ENCODE results near the gene TBC1D22A.

TBC1D22A gene

DNA sequence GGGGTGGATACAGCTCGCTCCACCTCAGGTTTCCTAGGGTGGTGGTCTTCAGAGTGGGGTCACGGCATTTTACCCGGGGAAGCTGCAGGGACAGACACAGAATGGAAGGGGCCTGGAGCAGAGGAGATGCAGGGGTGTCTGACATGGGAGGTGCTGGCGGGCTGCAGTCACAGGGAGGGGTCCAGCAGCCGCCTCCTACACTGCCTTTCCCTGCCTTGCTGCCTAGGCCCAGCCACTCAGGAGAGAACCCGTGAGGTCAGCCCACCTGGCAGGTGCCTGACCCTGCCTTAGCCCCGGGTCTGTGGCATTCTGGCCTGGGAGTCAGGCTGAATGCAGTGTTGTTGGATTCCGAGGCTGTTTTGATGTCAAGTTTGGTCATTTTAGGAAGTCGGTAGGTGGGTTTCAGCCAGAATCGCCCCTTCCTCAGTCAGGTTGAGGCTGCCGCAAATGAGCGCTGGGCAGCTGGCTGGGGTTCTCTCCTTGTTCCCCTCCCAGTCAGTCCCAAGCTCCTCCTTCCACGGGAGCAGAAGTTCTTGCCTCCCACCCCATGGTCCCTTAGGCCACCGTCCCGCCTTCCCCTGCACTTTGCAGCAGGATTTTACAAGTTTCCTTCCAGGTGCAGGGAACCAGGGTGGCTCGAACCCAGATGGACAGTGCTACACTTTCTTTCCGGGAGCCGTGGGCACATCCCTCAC lies 294.5 kb downstream of the TBC1D22A start:
- Histone ChIP-seq H3K27me3 (ENCODE audit: insufficient read depth, low read length) (no peaks in the 10 kb centered on the region), H3K36me3 (ENCODE audit: insufficient read depth, low read length) (no peaks in the 10 kb centered on the region; the same call in 1 of the 2 replicates), H3K4me1 (ENCODE audit: insufficient read depth, low read length, severe bottlenecking) (peaks cover 54% of the 10 kb centered on the region), H3F3A (ENCODE audit: insufficient read depth, low read length) (no peaks in the 10 kb centered on the region), H2AFZ (ENCODE audit: low read length) (no peak overlapping the region), H3K79me2 (ENCODE audit: insufficient read depth, low read length) (no peaks in the 10 kb centered on the region), H3K4me2 (ENCODE audit: low read length) (no peak overlapping the region), H3K9me3 (ENCODE audit: low read length) (no peaks in the 10 kb centered on the region), H4K20me1 (ENCODE audit: insufficient read depth, low read length) (no peaks in the 10 kb centered on the region), H3K4me3 (ENCODE audit: low read depth, low read length, poor library complexity, severe bottlenecking) (no peak overlapping the region), H3K9ac (ENCODE audit: low read length) (peak overlapping the region; percentile 11; the same call in 1 of the 2 replicates), H3K9me2 (ENCODE audit: low read depth, low read length) (no peaks in the 10 kb centered on the region), H3K27ac (ENCODE audit: low read depth, low read length, poor library complexity, severe bottlenecking) (peak overlapping the region; percentile 78)
- TF ChIP-seq CTCF (IDR thresholded peaks at IDR 0.05; ENCODE audit: low read length), result no peak
- TF ChIP-seq EZH2 (IDR thresholded peaks at IDR 0.05; ENCODE audit: borderline replicate concordance, low read length), result no peak

- TF ChIP-seq EZH2 (IDR thresholded peaks at IDR 0.05; ENCODE audit: borderline replicate concordance, low read length) (no peak), CTCF (IDR thresholded peaks at IDR 0.05; ENCODE audit: low read length) (no peak)
- H3K9me2 ChIP-seq (ENCODE audit: low read depth, low read length), result no peaks in the 10 kb centered on the region
- H3K9ac ChIP-seq (ENCODE audit: low read length), result no peak overlapping the region
- H3K79me2 ChIP-seq (ENCODE audit: insufficient read depth, low read length), result no peaks in the 10 kb centered on the region
- H3K27ac ChIP-seq (ENCODE audit: low read depth, low read length, poor library complexity, severe bottlenecking), result no peak overlapping the region
- no peaks in the 10 kb centered on the region for H3K27me3 ChIP-seq (ENCODE audit: insufficient read depth, low read length)
- H3K36me3 ChIP-seq (ENCODE audit: insufficient read depth, low read length), result peaks cover 4% of the 10 kb centered on the region; the same call in 1 of the 2 replicates
- H3K4me1 ChIP-seq (ENCODE audit: insufficient read depth, low read length, severe bottlenecking), result peaks cover 50% of the 10 kb centered on the region
- H2AFZ ChIP-seq (ENCODE audit: low read length), result no peak overlapping the region
- no peaks in the 10 kb centered on the region for H4K20me1 ChIP-seq (ENCODE audit: insufficient read depth, low read length)
- H3K4me3 ChIP-seq (ENCODE audit: low read depth, low read length, poor library complexity, severe bottlenecking), result no peak overlapping the region
- H3K9me3 ChIP-seq (ENCODE audit: low read length), result no peaks in the 10 kb centered on the region
- H3F3A ChIP-seq (ENCODE audit: insufficient read depth, low read length), result no peaks in the 10 kb centered on the region
- H3K4me2 ChIP-seq (ENCODE audit: low read length), result no peak overlapping the region
These were observed 295.6 kb downstream of the TBC1D22A start for GRCh38 chr22:47057916-47058585.

GRCh38 chr22:47059076-47059475 lies 296.6 kb downstream of the TBC1D22A start:
- H3K27ac ChIP-seq (ENCODE audit: low read depth, low read length, poor library complexity, severe bottlenecking), result peak overlapping the region; percentile 63
- H4K20me1 ChIP-seq (ENCODE audit: insufficient read depth, low read length), result no peaks in the 10 kb centered on the region
- no peak overlapping the region for H2AFZ ChIP-seq (ENCODE audit: low read length)
- H3K27me3 ChIP-seq (ENCODE audit: insufficient read depth, low read length), result no peaks in the 10 kb centered on the region
- no peaks in the 10 kb centered on the region for H3K9me3 ChIP-seq (ENCODE audit: low read length)
- H3K4me3 ChIP-seq (ENCODE audit: low read depth, low read length, poor library complexity, severe bottlenecking), result no peak overlapping the region
- peak overlapping the region; percentile 44 for H3K4me2 ChIP-seq (ENCODE audit: low read length)
- H3K4me1 ChIP-seq (ENCODE audit: insufficient read depth, low read length, severe bottlenecking), result peaks cover 50% of the 10 kb centered on the region
- no peaks in the 10 kb centered on the region for H3K9me2 ChIP-seq (ENCODE audit: low read depth, low read length)
- no peak overlapping the region; the same call in 1 of the 2 replicates for H3K9ac ChIP-seq (ENCODE audit: low read length)
- H3F3A ChIP-seq (ENCODE audit: insufficient read depth, low read length), result no peaks in the 10 kb centered on the region
- H3K36me3 ChIP-seq (ENCODE audit: insufficient read depth, low read length), result peaks cover 4% of the 10 kb centered on the region; the same call in 1 of the 2 replicates
- no peaks in the 10 kb centered on the region for H3K79me2 ChIP-seq (ENCODE audit: insufficient read depth, low read length)
- no peak for TF ChIP-seq CTCF (IDR thresholded peaks at IDR 0.05; ENCODE audit: low read length)
- no peak for TF ChIP-seq EZH2 (IDR thresholded peaks at IDR 0.05; ENCODE audit: borderline replicate concordance, low read length)
